ENCODE results near the gene AIPL1. TPM values are rescaled to one million over a fixed set of nuclear protein-coding genes. Genes with fewer than 3 reads are reported as not detected.

Gene AIPL1
- total and polyA plus RNA-seq, 4 donors, result not detected

DNA sequence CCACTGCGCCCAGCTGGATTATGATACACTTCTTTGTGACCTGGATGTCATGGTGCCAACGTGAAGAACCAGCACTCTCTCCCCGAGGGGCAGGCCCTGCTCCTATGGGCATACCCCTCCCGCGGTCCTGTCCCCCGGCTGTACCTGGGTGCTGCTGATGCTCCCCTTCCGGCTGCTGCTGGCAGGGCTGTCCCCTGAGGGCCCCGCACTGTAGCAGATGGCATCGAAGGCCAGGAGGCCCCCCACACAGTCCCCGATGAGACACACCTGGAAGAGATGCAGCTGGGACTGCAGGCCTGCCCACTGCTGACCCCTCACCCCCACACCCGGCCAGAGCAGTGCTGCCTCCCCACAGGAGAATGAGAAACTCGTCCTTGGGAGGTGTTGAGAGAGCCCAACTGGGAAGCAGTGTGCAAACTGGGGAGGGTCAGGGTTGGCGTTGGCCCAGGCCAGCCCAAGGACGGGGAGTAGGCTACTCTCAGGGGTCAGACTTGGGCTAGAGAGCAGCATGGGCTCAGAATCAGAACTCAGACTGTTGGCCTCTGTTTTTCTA, 43.0 kb upstream of the AIPL1 start:
- no peak overlapping the region for H3K27ac ChIP-seq (ENCODE audit: low read depth in 1 of 2, low read length in 1 of 2)
- H3K9ac ChIP-seq (ENCODE audit: insufficient read depth in 1 of 2, low read length in 2 of 2), result no peak overlapping the region
- H3K4me3 ChIP-seq, result no peak overlapping the region
- H3K9me3 ChIP-seq (ENCODE audit: control insufficient read depth in 4 of 4, insufficient read depth in 3 of 4, low read length in 3 of 4), result no peaks in the 10 kb centered on the region
- DNase-seq, result no peak
- peaks cover 0 to 11% (median 0%) of the 10 kb centered on the region in 5 donors for H3K4me1 ChIP-seq (ENCODE audit: control insufficient read depth in 5 of 5, insufficient read depth in 5 of 5, low read length in 5 of 5)
- peaks cover 0 to 2% (median 0%) of the 10 kb centered on the region in 3 donors for H3K27me3 ChIP-seq (ENCODE audit: control insufficient read depth in 3 of 3, insufficient read depth in 3 of 3, low read length in 2 of 3)
- no peaks in the 10 kb centered on the region for H3K36me3 ChIP-seq (ENCODE audit: control insufficient read depth in 4 of 4, insufficient read depth in 4 of 4, low read length in 4 of 4)
- WGBS, 2 donors, result 92 to 97% methylated on average over 14 of the region's 14 CpGs
- no peak for ATAC-seq (ENCODE audit: insufficient read depth, low FRiP score)
- TF ChIP-seq, protein P1, sequence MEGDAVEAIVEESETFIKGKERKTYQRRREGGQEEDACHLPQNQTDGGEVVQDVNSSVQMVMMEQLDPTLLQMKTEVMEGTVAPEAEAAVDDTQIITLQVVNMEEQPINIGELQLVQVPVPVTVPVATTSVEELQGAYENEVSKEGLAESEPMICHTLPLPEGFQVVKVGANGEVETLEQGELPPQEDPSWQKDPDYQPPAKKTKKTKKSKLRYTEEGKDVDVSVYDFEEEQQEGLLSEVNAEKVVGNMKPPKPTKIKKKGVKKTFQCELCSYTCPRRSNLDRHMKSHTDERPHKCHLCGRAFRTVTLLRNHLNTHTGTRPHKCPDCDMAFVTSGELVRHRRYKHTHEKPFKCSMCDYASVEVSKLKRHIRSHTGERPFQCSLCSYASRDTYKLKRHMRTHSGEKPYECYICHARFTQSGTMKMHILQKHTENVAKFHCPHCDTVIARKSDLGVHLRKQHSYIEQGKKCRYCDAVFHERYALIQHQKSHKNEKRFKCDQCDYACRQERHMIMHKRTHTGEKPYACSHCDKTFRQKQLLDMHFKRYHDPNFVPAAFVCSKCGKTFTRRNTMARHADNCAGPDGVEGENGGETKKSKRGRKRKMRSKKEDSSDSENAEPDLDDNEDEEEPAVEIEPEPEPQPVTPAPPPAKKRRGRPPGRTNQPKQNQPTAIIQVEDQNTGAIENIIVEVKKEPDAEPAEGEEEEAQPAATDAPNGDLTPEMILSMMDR (IDR thresholded peaks at IDR 0.05; ENCODE audit: control extremely low read depth, extremely low read depth), result no peak

DNA sequence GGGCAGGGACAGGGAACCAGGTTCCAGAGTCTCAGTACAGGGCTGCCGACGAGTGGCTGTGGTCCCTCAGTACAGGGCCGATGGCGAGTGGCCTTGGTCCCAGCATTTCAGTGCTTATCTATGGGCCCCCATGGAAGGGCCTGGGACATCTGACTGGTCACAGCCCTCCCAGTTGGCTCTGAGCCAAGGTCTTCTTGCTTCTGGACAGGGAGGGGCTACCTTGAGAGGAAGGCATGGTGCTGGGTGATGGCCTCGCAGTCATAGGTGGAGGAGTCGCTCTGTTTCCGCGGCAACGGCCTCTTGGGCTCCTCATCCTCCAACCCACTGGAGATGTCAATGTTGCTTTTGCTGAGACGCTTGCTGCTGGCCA, 41.9 kb upstream of the AIPL1 start:
- WGBS, 2 donors, result 93 to 94% methylated on average over 10 of the region's 10 CpGs
- H3K27me3 ChIP-seq (ENCODE audit: control insufficient read depth in 3 of 3, insufficient read depth in 3 of 3, low read length in 2 of 3), result peaks cover 0 to 2% (median 0%) of the 10 kb centered on the region in 3 donors
- DNase-seq (no peak), ATAC-seq (ENCODE audit: insufficient read depth, low FRiP score) (no peak)
- H3K36me3 ChIP-seq (ENCODE audit: control insufficient read depth in 4 of 4, insufficient read depth in 4 of 4, low read length in 4 of 4), result no peaks in the 10 kb centered on the region
- TF ChIP-seq, protein P1 (IDR thresholded peaks at IDR 0.05; ENCODE audit: control extremely low read depth, extremely low read depth), result no peak
- H3K27ac ChIP-seq (ENCODE audit: low read depth in 1 of 2, low read length in 1 of 2), result no peak overlapping the region
- no peak overlapping the region for H3K9ac ChIP-seq (ENCODE audit: insufficient read depth in 1 of 2, low read length in 2 of 2)
- no peak overlapping the region for H3K4me3 ChIP-seq
- H3K9me3 ChIP-seq (ENCODE audit: control insufficient read depth in 4 of 4, insufficient read depth in 3 of 4, low read length in 3 of 4), result no peaks in the 10 kb centered on the region
- peaks cover 0 to 11% (median 0%) of the 10 kb centered on the region in 5 donors for H3K4me1 ChIP-seq (ENCODE audit: control insufficient read depth in 5 of 5, insufficient read depth in 5 of 5, low read length in 5 of 5)

DNA sequence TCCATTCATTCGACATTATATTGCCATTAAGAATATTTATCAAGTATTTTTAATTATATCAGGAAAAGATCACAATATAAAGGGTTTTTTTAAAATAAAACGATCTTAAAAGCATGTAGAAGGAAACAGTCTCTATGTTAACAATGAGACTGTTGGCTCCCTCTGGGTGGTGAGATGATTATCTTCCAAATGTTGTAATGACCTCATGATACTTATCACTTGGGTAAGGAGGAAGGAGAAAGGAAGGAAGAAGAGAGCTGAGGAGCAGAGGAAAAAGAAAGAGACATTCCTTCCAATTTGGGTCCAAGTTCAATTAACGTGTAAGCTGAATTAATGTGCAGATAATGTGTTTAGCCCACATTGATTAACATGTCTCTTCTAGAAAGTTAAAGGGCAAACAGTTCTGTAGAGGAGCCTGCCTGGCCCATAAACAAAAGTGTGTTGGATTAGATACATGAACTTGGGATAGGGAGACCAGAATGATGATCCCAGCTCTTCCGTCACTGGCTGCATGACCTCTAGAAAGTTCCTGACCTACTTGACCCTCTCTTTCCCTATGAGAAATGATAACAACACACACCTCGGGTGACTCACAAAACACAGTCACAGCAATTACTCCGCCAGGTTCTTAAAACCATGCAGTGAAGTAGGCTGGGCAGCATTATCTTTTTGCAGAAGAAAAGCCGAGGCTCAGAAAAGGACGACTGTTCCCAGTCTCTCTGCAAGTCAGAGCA, 41.3 kb upstream of the AIPL1 start:
- WGBS, 2 donors, result 70 to 75% methylated on average over 8 of the region's 8 CpGs
- ATAC-seq (ENCODE audit: insufficient read depth, low FRiP score), result no peak
- DNase-seq, result no peak
- TF ChIP-seq, protein P1 (IDR thresholded peaks at IDR 0.05; ENCODE audit: control extremely low read depth, extremely low read depth), result no peak
- H3K27ac ChIP-seq (ENCODE audit: low read depth in 1 of 2, low read length in 1 of 2), result no peak overlapping the region
- H3K27me3 ChIP-seq (ENCODE audit: control insufficient read depth in 3 of 3, insufficient read depth in 3 of 3, low read length in 2 of 3), result peaks cover 0 to 2% (median 0%) of the 10 kb centered on the region in 3 donors
- no peak overlapping the region for H3K9ac ChIP-seq (ENCODE audit: insufficient read depth in 1 of 2, low read length in 2 of 2)
- H3K4me3 ChIP-seq, result no peak overlapping the region
- peaks cover 0 to 2% (median 0%) of the 10 kb centered on the region in 4 donors for H3K36me3 ChIP-seq (ENCODE audit: control insufficient read depth in 4 of 4, insufficient read depth in 4 of 4, low read length in 4 of 4)
- no peaks in the 10 kb centered on the region for H3K9me3 ChIP-seq (ENCODE audit: control insufficient read depth in 4 of 4, insufficient read depth in 3 of 4, low read length in 3 of 4)
- peaks cover 0 to 11% (median 0%) of the 10 kb centered on the region in 5 donors for H3K4me1 ChIP-seq (ENCODE audit: control insufficient read depth in 5 of 5, insufficient read depth in 5 of 5, low read length in 5 of 5)

Measured in lung (tissue), 12 donors.